Stomach (tissue), 9 donors: Measurements from ENCODE around the gene NKAIN4. TPM values are rescaled to one million over a fixed set of nuclear protein-coding genes. Genes with fewer than 3 reads are reported as not detected.

Experiments used
- DNase-seq, 2 donors: peaks; one replicate each; pipeline versions ENCODE4 v3.0.0 to v3.0.0-alpha.2; 2013 to 2019
- H3K27ac ChIP-seq, 5 donors: fragments of 200-600 bp in 4 of 5; sonication (generic) in 4 of 5; one replicate each; pipeline ENCODE4 v1.5.1; 2013 to 2019; ENCODE audit warnings: mild to moderate bottlenecking in 1 of 5, moderate library complexity in 1 of 5
- H3K27me3 ChIP-seq, 3 donors: fragments of 200-600 bp; sonication (generic); one replicate each; pipeline ENCODE4 v1.5.1; 2017 to 2019; ENCODE audit warnings: mixed run types in 1 of 3
- H3K36me3 ChIP-seq, 4 donors: fragments of 200-600 bp; sonication (generic); 1 replicate in 3 of 4; 2 replicates in 1 of 4; pipeline ENCODE4 v1.5.1; 2016 to 2019
- H3K4me1 ChIP-seq, 4 donors: fragments of 200-600 bp; sonication (generic); one replicate each; pipeline ENCODE4 v1.5.1; 2016 to 2019
- H3K4me3 ChIP-seq, 4 donors: fragments of 200-600 bp; sonication (generic) in 3 of 4; one replicate each; pipeline ENCODE4 v1.5.1; 2016 to 2019; ENCODE audit warnings: mild to moderate bottlenecking in 1 of 4
- H3K9me3 ChIP-seq, 4 donors: fragments of 200-600 bp; sonication (generic); one replicate each; pipeline ENCODE4 v1.5.1; 2016 to 2019
- EP300 ChIP-seq: sonication (generic); formaldehyde crosslinking; IDR thresholded peaks from one replicate; pipeline ENCODE4 v1.6.1; 2017; ENCODE audit warnings: antibody characterized with exemption
- POLR2A ChIP-seq, 4 donors: fragments of 450-650 bp; IDR thresholded peaks; one replicate each; pipeline ENCODE4 v1.6.1; 2016; ENCODE audit warnings: antibody characterized with exemption in 4 of 4, control low read depth in 2 of 4, mild to moderate bottlenecking in 1 of 4, moderate library complexity in 1 of 4
- POLR2AphosphoS5 ChIP-seq, 3 donors: sonication (generic); formaldehyde crosslinking; IDR thresholded peaks; one replicate each; pipeline ENCODE4 v1.6.1; 2016; ENCODE audit warnings: antibody characterized with exemption in 3 of 3
- WGBS, 5 donors: extraction: QIAGEN DNeasy Blood & Tissue Kit in 3 of 5; methylation state at CpG; one replicate each; pipeline versions ENCODE4 v1.1.5 to v1.1.7; 2013 to 2018; 5-methylcytosine and 5-hydroxymethylcytosine counted together
- intact Hi-C: fragments of 100-400 bp; cut with DNase I; formaldehyde crosslinking; loops from one replicate; pipeline ENCODE4 v1.15.1; 2023; ENCODE audit warnings: low total_unique reads
- polyA plus RNA-seq, 3 donors: library from polyadenylated mRNA; stranded (reverse); fragments of 200-250 nt; gene quantifications; one replicate each; pipeline ENCODE4 v1.2.3, GENCODE V29; 2013
- total RNA-seq, 5 donors: library from RNA; depleted of rRNA; stranded (reverse); fragments of >200 nt; gene quantifications; one replicate each; pipeline versions ENCODE4 v1.1.0 to v1.2.3, GENCODE V29; 2014 to 2016
- TF ChIP-seq, protein P1 (sequence below), 7 experiments: fragments of 450-650 bp in 4 of 7; fragments of 200-600 bp in 3 of 7; sonication (generic) in 3 of 7; IDR thresholded peaks; one replicate each; pipeline ENCODE4 v1.5.1; 2016 to 2019; ENCODE audit warnings: antibody characterized with exemption in 7 of 7, control low read depth in 2 of 7, mild to moderate bottlenecking in 1 of 7
- donor health status: healthy with polysubstance abuse.
- donor health status: Bipolar disorder and iron deficiency.
- donor health status: healthy.

Gene NKAIN4
- total and polyA plus RNA-seq, 8 donors: 0.28 to 4.4 (median 1.2) TPM; not detected in 5

DNA sequence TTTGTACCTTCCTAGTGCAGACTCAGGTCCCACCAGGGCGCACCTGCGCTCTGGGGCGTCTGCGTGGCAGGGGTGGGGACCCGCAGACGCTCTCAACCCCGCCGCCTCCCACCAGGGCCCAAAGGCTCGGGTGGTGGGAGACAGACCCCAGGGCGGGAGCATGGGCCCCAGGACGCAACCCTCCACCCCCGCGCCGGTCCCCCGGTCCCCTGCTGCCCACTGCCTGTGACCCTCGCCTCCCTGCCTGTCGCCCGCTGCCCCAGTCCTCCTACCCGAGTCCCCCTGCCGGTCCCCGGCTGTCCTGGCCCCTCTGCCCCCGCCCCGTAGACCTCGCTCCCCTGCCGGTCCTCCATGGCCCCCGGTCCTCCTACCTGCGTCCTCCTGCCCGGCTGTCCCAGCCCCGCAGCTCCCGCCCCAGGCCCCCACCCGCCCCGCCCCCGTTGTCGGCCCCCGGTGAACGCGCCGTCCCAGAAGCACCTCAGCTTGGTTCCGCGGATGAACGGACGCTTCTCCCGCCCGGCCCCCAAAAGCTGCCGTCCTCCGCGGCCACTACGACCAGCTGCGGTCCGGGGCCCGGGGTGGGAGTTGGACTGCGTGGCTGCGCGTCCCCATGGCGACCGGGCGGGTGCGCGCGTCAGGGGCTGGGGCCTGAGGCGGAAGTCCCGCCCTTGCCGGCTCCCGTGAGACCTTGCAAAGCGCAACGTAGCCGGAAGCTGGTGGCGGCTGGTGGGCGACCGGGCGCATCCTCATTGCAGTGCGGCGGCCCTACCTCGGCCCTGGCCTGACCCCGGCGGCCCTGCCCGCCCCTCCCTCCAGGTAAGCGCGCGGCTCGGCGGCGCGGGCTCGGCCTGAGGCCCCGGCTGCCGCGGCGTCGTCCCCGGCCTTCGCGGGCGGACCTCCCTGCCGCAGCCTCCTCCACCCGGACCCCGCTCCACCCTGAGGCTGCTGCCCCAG lies 18.1 kb upstream of the NKAIN4 start, which contains the start of gene ARFGAP1:
ARFGAP1 (plus strand) TSS at position 709 of the 954 bp plus-strand sequence. CDS start 2,768 bp downstream, outside the sequence.
- intact Hi-C loops: no loop called here
- no peaks in the 10 kb centered on the region for H3K9me3 ChIP-seq
- DNase-seq: peak; percentile 92 to 98
- peaks cover 0 to 14% (median 2%) of the 10 kb centered on the region in 3 donors for H3K27me3 ChIP-seq
- TF ChIP-seq POLR2A (IDR thresholded peaks at IDR 0.05) (no peak), POLR2AphosphoS5 (IDR thresholded peaks at IDR 0.05) (peak; percentile 55 to 93 (median 71))
- 0 to 2% (median 1%) methylated on average over 22 to 97 of the region's 97 CpGs for WGBS, 5 donors
- peak within 1 kb of the TSS; percentile 38 to 90 (median 81) for H3K27ac ChIP-seq
- peak within 1 kb of the TSS; percentile 92 to 100 (median 99) for H3K4me3 ChIP-seq
- H3K4me1 ChIP-seq: peaks cover 21 to 35% (median 29%) of the 10 kb centered on the region in 4 donors
- peaks cover 17 to 23% (median 20%) of the 10 kb centered on the region in 4 donors for H3K36me3 ChIP-seq

DNA sequence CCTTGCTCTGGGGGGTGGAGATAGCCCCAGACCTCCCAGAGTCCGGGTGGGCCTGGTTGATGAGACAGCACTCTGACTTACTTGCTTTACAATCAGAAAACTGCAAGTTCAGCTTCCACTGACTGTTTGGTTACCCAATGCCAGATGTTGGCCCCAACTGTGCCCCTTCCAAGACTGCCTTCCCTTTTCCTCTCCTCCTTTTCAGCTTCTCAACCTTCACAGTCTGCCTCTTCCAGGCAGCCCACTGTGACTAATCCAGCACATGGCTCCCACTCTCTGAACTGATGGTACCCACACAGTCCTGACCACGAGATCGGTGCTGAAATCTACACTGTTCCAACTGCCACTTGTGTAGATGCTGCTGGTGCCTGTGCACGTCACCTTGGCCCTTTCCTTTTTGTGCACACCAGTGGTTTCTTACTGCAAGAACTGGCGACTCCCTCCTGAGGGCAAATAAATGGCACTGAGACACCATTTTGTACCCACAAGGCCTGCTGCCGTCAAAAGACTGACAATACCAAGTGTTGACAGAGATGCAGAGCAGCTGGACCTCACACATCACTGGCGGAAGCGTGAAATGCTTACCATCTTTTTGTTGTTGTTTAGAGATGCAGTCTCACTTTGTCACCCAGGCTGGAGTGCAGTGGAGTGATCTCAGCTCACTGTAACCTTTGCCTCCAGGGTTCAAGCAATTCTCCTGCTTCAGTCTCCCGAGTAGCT lies 16.5 kb upstream of the NKAIN4 start:
- H3K9me3 ChIP-seq: no peaks in the 10 kb centered on the region
- H3K27me3 ChIP-seq: peaks cover 0 to 30% (median 4%) of the 10 kb centered on the region in 3 donors
- WGBS, 5 donors: 85 to 93% (median 89%) methylated on average over 8 to 9 of the region's 9 CpGs
- peaks cover 21 to 35% (median 29%) of the 10 kb centered on the region in 4 donors for H3K4me1 ChIP-seq
- peaks cover under 1 to 7% (median 4%) of the 10 kb centered on the region in 4 donors for H3K36me3 ChIP-seq
- no peak overlapping the region for H3K27ac ChIP-seq
- no peak overlapping the region for H3K4me3 ChIP-seq
- TF ChIP-seq POLR2AphosphoS5 (IDR thresholded peaks at IDR 0.05): no peak
- TF ChIP-seq, protein P1, sequence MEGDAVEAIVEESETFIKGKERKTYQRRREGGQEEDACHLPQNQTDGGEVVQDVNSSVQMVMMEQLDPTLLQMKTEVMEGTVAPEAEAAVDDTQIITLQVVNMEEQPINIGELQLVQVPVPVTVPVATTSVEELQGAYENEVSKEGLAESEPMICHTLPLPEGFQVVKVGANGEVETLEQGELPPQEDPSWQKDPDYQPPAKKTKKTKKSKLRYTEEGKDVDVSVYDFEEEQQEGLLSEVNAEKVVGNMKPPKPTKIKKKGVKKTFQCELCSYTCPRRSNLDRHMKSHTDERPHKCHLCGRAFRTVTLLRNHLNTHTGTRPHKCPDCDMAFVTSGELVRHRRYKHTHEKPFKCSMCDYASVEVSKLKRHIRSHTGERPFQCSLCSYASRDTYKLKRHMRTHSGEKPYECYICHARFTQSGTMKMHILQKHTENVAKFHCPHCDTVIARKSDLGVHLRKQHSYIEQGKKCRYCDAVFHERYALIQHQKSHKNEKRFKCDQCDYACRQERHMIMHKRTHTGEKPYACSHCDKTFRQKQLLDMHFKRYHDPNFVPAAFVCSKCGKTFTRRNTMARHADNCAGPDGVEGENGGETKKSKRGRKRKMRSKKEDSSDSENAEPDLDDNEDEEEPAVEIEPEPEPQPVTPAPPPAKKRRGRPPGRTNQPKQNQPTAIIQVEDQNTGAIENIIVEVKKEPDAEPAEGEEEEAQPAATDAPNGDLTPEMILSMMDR (IDR thresholded peaks at IDR 0.05): no peak
- no peak for TF ChIP-seq POLR2A (IDR thresholded peaks at IDR 0.05)
- no peak for TF ChIP-seq EP300
- intact Hi-C loops: no loop called here
- no peak for DNase-seq

DNA sequence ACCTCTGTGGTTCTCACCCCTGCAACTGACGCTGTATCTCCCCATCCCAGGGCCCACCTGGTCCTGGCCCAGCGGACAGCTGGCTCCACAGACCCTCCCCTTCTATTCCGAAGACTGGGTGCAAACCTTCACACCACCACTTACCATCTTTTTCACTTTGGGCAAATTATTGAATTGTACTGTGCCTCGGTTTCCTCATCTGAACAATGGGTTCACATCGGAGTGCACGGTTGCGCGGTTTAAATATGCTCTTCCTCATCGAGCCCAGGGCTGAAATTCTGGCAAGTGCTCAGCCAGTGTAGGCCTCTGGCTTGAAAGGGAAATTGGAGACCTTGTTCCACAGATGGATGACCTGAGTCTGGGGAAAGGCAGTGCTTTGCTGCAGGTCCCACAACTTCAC lies 15.5 kb upstream of the NKAIN4 start:
- no peak for DNase-seq
- intact Hi-C loops: no loop called here
- WGBS, 5 donors: 85 to 95% (median 94%) methylated on average over 9 of the region's 9 CpGs

DNA sequence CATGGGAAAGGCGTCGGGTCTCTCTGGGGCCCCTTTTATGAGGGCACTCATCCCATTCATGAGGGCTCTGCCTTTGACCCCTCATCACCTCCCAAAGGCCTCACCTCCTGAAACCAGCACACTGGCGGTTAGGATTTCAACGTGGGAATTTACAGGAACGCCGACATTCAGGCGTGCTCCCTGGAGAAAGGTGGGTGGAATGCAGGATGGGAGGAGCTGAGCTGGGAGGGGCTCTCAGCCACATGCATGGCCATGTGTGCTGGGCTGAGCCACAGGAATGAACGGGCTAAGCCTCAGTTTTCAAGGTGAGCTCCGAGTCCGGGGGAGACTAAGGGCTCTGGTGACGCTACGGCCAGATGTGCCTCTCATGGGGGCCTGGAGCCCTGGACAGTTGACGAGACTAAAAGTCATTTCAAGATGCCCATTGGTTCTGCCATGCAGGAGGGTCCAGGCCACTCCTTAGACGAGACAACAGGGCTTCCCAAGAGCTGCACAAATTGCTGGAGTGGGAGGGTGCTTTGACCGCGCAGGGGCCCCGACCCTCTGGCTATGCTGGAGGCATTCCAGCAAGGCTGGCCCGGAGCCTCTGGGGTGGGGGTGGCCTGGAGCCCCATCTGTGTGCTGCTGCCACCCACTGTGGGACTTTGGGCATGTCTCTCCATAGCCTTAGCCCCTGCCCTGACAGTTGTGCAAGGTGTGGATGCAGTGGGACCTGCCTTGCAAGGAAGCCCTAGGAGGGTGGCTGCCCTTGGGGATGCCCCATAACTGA lies 14.6 kb upstream of the NKAIN4 start:
- WGBS, 5 donors: 28 to 48% (median 31%) methylated on average over 14 to 18 of the region's 18 CpGs
- H3K4me3 ChIP-seq: no peak overlapping the region
- no peak overlapping the region for H3K27ac ChIP-seq
- no peak for TF ChIP-seq EP300
- TF ChIP-seq POLR2AphosphoS5 (IDR thresholded peaks at IDR 0.05): no peak
- TF ChIP-seq, protein P1 (IDR thresholded peaks at IDR 0.05): no peak
- TF ChIP-seq POLR2A (IDR thresholded peaks at IDR 0.05): no peak
- H3K9me3 ChIP-seq: no peaks in the 10 kb centered on the region
- no peak for DNase-seq
- intact Hi-C loops: no loop called here
- H3K4me1 ChIP-seq: peaks cover 11 to 18% (median 16%) of the 10 kb centered on the region in 4 donors
- H3K36me3 ChIP-seq: no peaks in the 10 kb centered on the region
- H3K27me3 ChIP-seq: peaks cover 0 to 49% (median 8%) of the 10 kb centered on the region in 3 donors

More for the DNA sequence above, 15.5 kb upstream of the NKAIN4 start:
- Histone ChIP-seq H3K9me3 (no peaks in the 10 kb centered on the region), H3K27me3 (peaks cover 0 to 41% (median 4%) of the 10 kb centered on the region in 3 donors), H3K36me3 (no peaks in the 10 kb centered on the region), H3K27ac (no peak overlapping the region), H3K4me3 (no peak overlapping the region), H3K4me1 (peaks cover 19 to 26% (median 25%) of the 10 kb centered on the region in 4 donors)
- TF ChIP-seq, protein P1 (IDR thresholded peaks at IDR 0.05): no peak
- TF ChIP-seq POLR2AphosphoS5 (IDR thresholded peaks at IDR 0.05): no peak
- no peak for TF ChIP-seq EP300
- TF ChIP-seq POLR2A (IDR thresholded peaks at IDR 0.05): no peak
